ENCODE data around the gene MYEF2.

Gene MYEF2

DNA sequence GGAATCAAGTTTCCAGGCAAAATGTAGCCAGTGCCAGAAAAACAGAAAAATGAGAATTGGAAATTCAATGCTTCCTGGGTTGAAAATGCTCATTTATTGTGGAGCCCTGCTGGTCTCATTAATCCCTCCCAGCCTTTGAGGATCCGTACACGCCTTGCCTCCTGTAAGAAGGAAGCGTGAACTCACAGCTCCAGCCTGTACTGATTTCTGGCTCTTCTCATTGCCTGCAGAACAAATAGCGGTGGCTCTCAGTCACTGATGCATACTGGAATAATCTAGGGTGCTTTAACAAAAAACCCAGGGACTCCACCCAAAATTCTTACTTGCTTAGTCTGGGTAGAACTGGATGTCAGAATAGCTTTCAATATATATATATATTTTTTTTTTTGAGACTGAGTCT, 86.6 kb downstream of the MYEF2 start:
- no peaks in the 10 kb centered on the region for H4K20me1 ChIP-seq
- no peak for TF ChIP-seq Cebpa-rat (IDR thresholded peaks at IDR 0.05)
- H3K27ac ChIP-seq, result no peak overlapping the region
- H3K27me3 ChIP-seq, result no peaks in the 10 kb centered on the region
- H3K36me3 ChIP-seq, result no peaks in the 10 kb centered on the region
- H3K4me2 ChIP-seq, result no peak overlapping the region
- no peak overlapping the region for H3K9ac ChIP-seq
- H3K4me1 ChIP-seq, result no peaks in the 10 kb centered on the region
- no peaks in the 10 kb centered on the region for H3K9me3 ChIP-seq
- H3K4me3 ChIP-seq, result no peak overlapping the region

DNA sequence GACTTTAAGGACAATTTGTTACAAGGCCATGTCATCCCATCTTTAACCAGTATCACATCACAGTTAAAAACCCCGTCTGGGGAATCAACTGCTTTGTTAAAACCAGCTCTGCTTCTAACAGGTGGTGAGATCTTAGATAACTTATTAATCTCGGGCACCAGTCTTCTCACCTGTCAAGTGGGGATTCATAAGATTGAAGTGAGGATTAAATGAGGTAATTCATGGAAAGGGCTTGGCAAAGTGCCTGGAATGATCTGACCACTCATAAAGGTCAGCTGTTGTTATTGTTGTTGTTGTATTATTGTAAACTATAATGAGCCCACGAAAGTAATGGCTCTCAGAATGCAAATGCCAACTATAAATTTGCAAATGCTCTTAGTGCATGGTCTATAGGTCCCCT, 87.4 kb downstream of the MYEF2 start:
- no peak overlapping the region for H3K9ac ChIP-seq
- no peaks in the 10 kb centered on the region for H3K4me1 ChIP-seq
- no peaks in the 10 kb centered on the region for H3K27me3 ChIP-seq
- H4K20me1 ChIP-seq, result no peaks in the 10 kb centered on the region
- TF ChIP-seq Cebpa-rat (IDR thresholded peaks at IDR 0.05), result no peak
- no peaks in the 10 kb centered on the region for H3K9me3 ChIP-seq
- no peak overlapping the region for H3K4me2 ChIP-seq
- H3K36me3 ChIP-seq, result no peaks in the 10 kb centered on the region
- H3K4me3 ChIP-seq, result no peak overlapping the region
- H3K27ac ChIP-seq, result no peak overlapping the region

DNA sequence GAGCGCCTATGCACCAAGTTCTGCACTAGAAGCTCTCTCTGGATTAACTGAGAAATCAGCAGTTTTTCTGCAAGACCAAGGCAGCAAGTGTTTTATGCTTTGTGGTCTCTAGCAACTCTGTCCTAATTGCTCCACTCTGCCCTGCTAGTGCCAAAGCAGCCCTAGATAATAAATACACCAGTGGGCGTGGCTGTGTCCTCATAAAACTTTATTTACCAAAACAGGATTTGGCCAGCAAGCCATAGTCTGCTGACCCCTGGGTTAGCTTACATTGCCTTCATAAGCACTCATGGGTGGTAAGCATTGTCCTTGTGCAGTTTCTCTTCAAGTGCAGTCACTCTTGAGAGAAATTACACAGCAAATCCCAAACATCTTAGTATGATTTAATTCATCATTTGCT, 88.0 kb downstream of the MYEF2 start:
- H4K20me1 ChIP-seq, result no peaks in the 10 kb centered on the region
- no peaks in the 10 kb centered on the region for H3K4me1 ChIP-seq
- no peak overlapping the region for H3K27ac ChIP-seq
- H3K4me2 ChIP-seq, result no peak overlapping the region
- H3K36me3 ChIP-seq, result no peaks in the 10 kb centered on the region
- TF ChIP-seq Cebpa-rat (IDR thresholded peaks at IDR 0.05), result no peak
- no peaks in the 10 kb centered on the region for H3K9me3 ChIP-seq
- H3K27me3 ChIP-seq, result no peaks in the 10 kb centered on the region
- no peak overlapping the region for H3K4me3 ChIP-seq
- H3K9ac ChIP-seq, result no peak overlapping the region

DNA sequence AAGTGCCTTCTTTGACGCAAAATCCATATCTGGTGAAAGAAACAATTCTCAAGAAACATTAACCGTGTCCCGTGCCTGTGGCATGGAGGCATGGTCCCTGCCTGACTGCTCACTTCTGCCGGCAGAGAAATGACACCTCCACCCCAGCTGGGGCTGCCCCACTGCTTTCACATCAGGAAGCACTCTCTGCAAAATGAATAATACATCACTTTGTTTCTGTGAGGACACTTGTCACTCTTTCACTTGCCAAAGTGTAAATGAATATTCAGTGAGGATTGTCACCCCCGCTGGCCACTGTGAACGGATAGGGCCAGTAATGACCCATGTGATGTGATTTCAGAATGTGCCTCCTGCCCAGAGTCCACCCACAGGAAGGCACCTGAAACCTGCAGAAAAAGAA, 88.4 kb downstream of the MYEF2 start:
- Histone ChIP-seq H3K4me3 (no peak overlapping the region), H3K27me3 (no peaks in the 10 kb centered on the region), H3K36me3 (no peaks in the 10 kb centered on the region), H3K4me2 (no peak overlapping the region), H3K27ac (no peak overlapping the region), H3K4me1 (no peaks in the 10 kb centered on the region), H4K20me1 (no peaks in the 10 kb centered on the region), H3K9ac (no peak overlapping the region), H3K9me3 (no peaks in the 10 kb centered on the region)
- no peak for TF ChIP-seq Cebpa-rat (IDR thresholded peaks at IDR 0.05)

DNA sequence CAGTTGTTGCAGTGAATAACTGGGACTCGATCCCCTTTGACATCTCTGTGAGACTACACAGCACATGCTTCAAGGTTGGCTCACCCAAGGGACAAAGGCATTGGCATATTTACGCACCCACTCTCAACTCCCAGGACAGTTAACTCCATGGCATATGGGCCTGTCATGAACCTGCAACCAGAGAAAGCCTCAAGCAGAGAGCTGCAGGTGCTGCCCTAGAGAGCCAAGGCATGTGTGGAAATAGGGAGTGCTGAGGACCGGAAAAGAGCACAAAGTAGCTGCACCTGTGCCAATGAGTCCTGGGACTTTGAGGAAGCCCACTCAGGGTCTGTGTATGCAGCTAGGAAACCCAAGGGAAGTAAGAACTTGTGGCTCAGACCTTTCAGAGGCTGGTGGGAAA, 90.3 kb downstream of the MYEF2 start:
- no peaks in the 10 kb centered on the region for H3K9me3 ChIP-seq
- H3K9ac ChIP-seq, result no peak overlapping the region
- H3K4me1 ChIP-seq, result no peaks in the 10 kb centered on the region
- H3K27me3 ChIP-seq, result no peaks in the 10 kb centered on the region
- H4K20me1 ChIP-seq, result no peaks in the 10 kb centered on the region
- H3K4me3 ChIP-seq, result no peak overlapping the region
- TF ChIP-seq Cebpa-rat (IDR thresholded peaks at IDR 0.05), result no peak
- H3K36me3 ChIP-seq, result no peaks in the 10 kb centered on the region
- H3K27ac ChIP-seq, result no peak overlapping the region
- H3K4me2 ChIP-seq, result no peak overlapping the region

DNA sequence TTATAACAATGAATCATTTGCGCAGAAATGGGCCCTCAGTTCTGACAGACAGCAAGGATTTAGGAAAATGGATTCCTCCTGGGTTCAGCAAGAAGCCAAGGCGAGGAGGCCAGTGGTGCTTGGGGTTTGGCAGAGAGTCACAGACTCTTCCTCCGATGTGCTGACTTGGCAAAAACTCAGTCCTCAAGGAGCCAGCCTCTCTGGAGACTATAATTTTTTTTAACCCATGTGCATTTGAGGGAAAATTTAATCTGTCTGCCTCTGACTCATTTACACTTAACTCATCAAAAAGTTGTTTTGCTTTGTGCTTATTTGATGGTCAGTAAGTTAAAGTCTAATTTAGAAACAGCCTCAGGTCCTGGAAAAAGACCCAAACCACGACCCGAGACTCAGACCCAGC, 91.5 kb downstream of the MYEF2 start:
- TF ChIP-seq Cebpa-rat (IDR thresholded peaks at IDR 0.05), result no peak
- Histone ChIP-seq H3K4me2 (no peak overlapping the region), H3K9me3 (no peaks in the 10 kb centered on the region), H3K9ac (no peak overlapping the region), H3K27me3 (no peaks in the 10 kb centered on the region), H4K20me1 (no peaks in the 10 kb centered on the region), H3K4me1 (no peaks in the 10 kb centered on the region), H3K36me3 (no peaks in the 10 kb centered on the region), H3K4me3 (no peak overlapping the region), H3K27ac (no peak overlapping the region)

DNA sequence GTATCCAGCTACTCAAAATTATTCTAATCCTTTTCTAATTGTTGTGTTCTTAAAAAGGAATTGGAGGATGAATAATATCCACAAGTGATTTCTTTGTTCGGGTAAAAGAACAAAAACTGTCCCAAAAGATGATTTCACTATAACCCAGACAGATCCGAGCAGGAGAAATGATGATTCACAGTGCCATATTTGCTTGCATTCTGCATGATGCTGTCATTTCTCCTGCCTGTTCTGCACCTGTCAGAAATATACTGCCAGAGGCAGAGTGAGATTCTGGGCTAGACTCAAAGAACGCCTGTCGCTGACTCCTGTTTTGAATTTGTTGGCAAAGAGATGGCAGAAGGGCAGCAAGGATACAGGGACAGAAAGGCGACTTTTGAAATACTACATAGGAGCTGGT, 92.0 kb downstream of the MYEF2 start:
- Histone ChIP-seq H3K4me3 (no peak overlapping the region), H4K20me1 (no peaks in the 10 kb centered on the region), H3K9me3 (no peaks in the 10 kb centered on the region), H3K9ac (no peak overlapping the region), H3K4me2 (no peak overlapping the region), H3K27me3 (no peaks in the 10 kb centered on the region), H3K4me1 (no peaks in the 10 kb centered on the region), H3K36me3 (no peaks in the 10 kb centered on the region), H3K27ac (no peak overlapping the region)
- no peak for TF ChIP-seq Cebpa-rat (IDR thresholded peaks at IDR 0.05)

DNA sequence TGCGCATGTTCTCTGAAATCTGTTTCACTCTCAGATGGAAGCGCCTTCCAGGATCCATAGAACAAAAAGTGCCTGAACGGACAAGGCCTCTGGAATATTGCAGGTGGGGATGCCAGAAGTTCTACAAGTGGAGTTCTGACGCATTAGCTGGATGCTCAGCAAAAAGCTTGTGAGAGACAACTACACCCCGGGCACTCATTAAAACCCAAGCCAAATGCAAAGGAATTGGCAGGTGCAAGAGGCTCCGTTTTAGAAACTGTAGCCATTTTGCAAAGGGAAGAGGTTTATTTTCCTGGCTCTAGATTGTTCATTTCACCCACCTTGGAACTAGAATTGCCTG, 92.5 kb downstream of the MYEF2 start:
- no peak for TF ChIP-seq Cebpa-rat (IDR thresholded peaks at IDR 0.05)
- Histone ChIP-seq H4K20me1 (no peaks in the 10 kb centered on the region), H3K36me3 (no peaks in the 10 kb centered on the region), H3K9me3 (no peaks in the 10 kb centered on the region), H3K4me3 (no peak overlapping the region), H3K4me2 (no peak overlapping the region), H3K9ac (no peak overlapping the region), H3K27ac (no peak overlapping the region), H3K4me1 (no peaks in the 10 kb centered on the region), H3K27me3 (no peaks in the 10 kb centered on the region)

DNA sequence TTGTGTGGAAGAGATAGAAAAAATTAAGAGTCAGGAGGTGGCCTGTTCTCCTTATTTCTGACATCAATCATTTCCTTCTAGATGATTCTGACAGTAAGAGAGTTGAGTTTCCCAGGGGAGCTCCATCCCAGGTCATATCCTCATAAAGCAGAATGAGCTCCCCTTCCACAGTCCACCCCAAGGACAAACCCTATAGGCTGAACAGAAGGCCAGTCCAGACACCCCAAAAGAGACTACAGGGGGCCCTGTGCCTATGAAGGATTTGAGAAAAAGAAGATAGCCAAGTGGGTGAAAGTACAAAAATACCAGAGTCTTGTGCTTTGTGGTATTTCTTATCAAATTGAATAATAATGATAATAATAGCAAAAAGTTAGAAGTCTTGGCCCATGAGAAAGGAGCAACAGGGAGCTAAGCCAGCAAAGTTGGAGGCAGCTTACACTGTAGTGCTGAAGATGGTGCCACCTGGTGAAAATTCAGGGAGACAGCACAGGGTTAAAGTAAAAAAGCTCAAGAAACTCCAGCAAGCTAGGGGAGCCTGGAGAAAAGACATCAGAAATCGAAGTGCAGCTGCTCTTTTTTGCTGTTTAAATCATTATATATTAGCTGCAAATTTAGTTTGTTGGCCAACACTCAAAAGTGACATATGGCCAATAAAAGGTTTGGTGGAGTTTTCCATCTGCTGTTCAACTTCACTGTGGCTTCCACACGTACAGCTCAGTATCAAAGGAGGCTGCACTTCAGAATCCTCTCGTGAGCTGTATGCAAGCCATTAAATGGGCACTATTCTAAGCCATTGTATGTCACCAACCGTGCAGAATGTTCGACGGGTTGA, 93.1 kb downstream of the MYEF2 start:
- no peaks in the 10 kb centered on the region for H3K36me3 ChIP-seq
- H3K9me3 ChIP-seq, result no peaks in the 10 kb centered on the region
- no peak overlapping the region for H3K4me3 ChIP-seq
- no peak for TF ChIP-seq Cebpa-rat (IDR thresholded peaks at IDR 0.05)
- no peak overlapping the region for H3K4me2 ChIP-seq
- H3K27me3 ChIP-seq, result no peaks in the 10 kb centered on the region
- H3K27ac ChIP-seq, result no peak overlapping the region
- no peaks in the 10 kb centered on the region for H4K20me1 ChIP-seq
- H3K4me1 ChIP-seq, result no peaks in the 10 kb centered on the region
- H3K9ac ChIP-seq, result no peak overlapping the region

Measured in BLaER1 (cell line).